ENCODE data around the gene PHF24.

PHF24 gene

DNA sequence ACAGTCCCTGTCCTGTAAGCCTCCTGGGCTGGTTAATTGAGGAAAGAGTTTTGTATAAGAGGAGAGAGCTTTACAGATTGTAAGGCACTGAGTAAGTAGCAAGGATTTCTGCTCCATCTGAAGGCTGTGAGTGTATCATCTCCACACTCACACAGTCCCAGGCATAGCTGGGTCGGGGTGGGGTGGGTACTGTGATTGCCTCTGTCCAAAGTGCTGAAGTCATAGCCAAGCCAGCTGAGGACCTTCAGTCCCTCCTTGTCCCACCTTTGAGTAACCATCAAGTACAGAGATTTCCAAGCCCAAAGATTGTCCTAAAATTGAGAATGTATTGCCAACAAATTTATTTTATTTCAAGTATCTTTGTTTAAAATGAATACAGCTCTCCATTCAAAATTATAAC is 26.0 kb downstream of the PHF24 start:
- DNase-seq: peak; percentile 37

DNA sequence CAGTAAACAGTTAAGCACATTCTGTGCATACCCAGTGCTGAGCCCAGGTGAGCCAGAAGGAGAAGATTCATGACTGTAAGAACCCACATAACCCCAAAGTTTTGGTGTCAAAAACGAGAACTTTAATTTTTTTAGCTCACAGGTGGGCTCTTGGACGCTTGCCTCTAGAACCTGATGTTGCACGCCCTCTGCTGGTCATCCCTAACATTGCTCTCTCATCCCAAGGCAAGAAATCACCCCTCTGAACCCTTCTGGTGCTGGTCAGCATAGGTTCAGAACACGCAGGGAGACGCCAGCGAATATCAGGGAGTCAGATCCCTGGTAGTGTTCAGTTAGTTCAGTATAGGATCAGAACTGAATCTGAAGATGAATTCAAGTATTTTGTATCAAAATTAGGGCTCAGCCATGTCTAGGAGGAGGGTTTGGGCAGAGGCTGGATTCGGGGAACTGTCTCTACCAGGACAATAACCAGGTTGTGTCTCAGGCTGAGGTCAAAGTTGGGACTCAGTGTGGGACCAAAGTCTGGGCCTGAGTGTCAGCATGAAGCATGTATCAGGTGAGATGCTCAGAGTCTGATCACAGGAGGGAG is 27.3 kb downstream of the PHF24 start:
- peak; percentile 68 for DNase-seq

GRCh38 chr9:34986540-34987047 is 28.5 kb downstream of the PHF24 start:
- peak; percentile 80 for DNase-seq

DNA sequence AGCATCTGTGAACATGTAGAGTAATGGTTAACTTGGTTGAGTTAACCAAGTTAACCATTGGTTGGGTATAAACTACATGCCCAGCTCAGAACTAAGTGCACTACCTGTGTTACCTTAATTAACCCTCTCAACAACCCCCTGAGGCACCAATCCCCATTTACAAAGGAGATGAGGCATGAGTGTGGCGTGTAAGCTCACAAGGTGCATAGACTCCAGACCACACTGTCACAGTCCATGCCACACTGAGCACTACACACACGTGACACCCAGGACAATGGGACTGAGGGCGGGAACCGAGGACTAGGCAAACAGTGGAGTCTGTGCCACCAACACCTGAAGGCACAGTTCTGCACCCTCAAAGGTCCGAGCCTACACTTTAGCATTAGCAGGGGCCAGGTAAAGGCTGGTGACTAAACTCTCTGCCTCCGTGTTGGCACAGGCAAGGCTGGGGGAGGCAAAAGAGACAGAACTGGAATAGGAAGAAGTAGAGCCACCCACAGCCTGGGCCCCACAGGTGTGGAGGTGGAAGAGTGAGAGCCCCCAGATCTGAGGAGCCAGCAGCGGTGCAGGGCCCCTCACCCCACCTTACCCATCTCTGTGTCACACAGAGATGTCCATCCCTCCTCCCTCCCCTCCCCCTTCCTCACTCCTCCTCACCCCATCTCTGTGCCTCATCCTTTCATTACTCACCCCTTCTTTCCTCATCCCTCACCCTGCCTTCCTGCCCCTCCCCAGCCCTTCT is 29.2 kb downstream of the PHF24 start:
- peak; percentile 25 for DNase-seq

- DNase-seq: peak; percentile 76
Observed at GRCh38 chr9:34988218-34989002, 30.3 kb downstream of the PHF24 start.

DNA sequence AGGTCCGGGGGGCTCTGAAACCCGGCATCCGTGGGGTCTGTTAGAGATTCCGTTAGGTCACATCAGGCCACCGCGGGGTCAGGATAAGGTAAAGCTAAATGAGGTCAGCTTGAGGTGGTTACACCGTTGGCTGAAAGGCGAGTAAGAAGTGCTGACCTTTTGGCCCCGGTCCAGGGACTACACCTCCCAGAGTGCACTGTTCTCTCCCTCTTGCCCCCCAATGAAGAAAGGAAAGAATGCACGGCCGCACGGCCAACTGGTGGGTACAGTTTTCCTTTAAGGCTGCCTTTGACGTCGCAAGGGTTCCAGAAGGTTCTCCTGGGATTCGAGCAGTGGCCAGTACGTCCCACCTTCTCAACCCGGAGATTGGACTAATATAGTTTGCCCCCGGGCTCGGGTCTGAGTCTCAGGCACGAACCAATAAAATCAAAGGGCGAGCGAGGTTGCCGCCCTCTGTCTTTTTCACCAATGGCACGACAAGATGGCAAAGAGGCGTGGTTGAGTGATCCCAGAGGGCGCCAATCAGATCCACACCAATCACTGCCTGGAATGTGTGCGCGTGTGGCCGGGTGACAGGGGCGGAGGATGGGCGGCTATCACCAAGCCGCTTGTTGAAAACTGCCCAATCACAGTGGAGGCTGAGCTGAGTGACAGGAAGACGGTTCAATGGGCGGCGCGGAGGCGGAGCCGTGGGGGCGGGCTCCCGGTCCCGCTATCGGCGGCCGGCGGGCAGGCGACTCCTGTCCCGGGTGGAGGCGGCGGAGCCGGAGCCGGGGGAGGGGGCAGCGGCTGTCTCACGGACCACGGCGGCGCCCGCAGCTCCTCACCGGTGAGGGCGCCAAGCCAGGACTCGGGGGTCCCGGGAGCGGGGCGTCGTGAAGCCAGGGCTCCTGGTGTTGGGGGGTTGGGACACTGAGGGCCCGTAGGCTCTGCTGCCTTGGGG is 31.2 kb downstream of the PHF24 start, which contains the start of gene DNAJB5:
Gene DNAJB5 (plus strand): TSS at position 743 of the 943 bp plus-strand sequence. CDS start 886 bp downstream, outside the sequence.
- peak; percentile 99 for DNase-seq

GRCh38 chr9:34989946-34990635 is 32.0 kb downstream of the PHF24 start:
- peak; percentile 54 for DNase-seq

DNA sequence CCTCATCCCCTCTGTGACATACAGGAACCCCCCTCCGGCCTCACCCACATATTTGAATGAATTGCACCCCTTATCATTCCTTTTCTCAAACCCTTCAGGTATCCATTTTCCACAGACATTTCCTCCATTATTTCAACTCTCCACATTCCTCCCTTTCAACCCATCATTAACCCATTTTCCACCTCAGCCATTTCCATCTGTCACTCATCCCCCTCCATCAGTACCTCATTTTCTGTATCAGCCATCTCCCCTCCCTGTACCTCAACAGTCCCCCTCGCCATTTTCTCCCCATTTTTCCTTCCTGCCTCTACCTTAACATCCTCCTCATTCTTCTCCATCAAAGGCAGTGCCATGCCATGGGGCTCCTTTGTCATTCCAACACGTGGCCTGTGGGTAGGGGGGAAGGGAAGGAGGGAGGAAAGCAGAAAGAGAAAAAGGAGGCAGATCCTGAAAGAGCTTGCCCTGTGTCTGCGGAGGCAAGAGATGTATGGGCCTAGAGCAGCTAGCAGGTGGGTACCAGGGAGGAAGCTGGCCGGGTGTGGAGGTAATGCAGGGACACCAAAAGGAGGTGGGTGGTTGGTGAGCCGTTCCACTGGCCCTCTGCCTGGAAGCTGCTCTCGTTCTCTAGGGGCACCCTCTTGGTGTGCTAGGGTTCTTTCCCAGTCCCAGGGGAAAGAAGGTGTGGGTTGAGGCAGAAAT is 33.0 kb downstream of the PHF24 start:
- DNase-seq: no peak

DNA sequence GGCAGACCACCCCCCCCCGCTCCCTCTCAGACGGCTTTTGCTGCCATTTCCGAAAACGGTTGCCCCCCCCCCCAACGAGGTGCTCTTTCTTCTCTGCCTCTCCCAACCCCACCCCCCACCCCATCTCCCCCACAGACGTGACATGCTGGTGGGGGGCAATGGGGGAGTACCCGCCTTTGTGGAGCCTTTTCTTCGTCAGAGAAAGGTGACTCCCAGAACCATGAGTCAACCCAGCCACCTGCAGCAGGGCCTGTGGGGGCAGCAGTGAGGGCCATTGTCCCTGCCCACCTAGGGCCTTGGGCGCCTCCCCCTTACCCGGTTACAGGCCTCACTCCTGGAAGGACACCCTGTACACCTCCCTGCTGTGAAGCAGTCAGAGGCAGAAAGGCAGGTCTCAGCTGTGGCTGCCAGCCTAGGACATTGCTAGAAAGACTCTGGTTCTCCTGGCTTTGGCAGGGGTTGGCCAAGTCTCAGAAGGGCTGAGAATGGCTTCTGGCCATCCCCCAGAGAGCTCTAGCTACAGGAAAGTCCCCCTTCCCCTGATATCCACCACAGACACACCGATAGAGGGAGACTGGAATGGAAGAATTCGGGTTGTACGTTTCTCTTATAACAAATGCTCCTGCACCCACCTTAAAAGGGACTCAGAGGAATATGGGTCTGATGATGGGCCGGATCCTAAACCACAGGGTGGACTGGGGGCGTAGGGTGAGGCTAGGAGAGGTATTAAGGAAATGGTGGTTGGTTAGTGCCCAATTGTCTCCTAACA is 33.7 kb downstream of the PHF24 start:
- DNase-seq: no peak

GRCh38 chr9:34992376-34992951 is 34.4 kb downstream of the PHF24 start:
- DNase-seq: no peak

DNA sequence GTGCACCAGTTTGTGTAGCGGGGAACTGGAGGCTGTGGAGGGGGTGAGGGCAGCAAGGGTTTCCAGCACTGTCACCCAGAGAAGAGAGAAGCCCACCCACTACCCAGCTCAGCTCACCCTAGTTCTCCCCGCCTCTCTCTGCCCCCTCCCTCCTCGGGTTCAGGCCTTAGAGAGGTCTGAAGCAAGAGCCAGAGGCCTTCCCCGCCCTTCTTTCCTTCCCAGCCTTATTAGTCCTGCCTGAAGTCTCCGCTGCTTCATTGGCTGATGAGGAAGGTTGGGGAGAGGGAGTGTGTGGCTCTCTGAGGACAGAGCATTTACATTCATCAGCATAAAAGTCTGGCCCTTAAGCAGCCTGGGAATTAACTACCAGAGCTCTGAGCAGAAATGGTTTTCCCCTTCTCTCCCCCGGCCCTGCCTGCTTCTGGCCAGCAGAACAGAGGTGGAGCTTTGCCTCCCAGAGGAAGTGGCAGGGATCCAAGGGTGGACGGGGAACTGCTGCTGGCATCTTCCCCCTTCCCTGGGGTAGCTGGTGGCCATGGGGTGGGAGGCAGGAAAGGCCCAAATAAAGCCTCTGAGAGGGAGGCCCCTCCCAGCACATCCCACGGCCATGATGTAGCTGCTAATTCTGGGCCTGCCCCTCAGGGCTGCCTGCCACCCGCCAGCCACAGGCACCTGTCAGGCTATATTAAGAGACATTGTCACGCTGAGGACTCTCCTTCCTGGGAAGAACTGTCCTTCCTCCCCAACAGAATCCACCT is 35.6 kb downstream of the PHF24 start:
- no peak for DNase-seq

- DNase-seq: no peak
Observed at GRCh38 chr9:34994260-34994899, 36.3 kb downstream of the PHF24 start.

GRCh38 chr9:34994900-34995669 is 37.0 kb downstream of the PHF24 start:
- DNase-seq: no peak

GRCh38 chr9:34995670-34996060 is 37.6 kb downstream of the PHF24 start:
- no peak for DNase-seq

- no peak for DNase-seq
Observed at GRCh38 chr9:34996181-34996904, 38.3 kb downstream of the PHF24 start.

- no peak for DNase-seq
Observed at GRCh38 chr9:34996905-34997279, 38.8 kb downstream of the PHF24 start.

DNA sequence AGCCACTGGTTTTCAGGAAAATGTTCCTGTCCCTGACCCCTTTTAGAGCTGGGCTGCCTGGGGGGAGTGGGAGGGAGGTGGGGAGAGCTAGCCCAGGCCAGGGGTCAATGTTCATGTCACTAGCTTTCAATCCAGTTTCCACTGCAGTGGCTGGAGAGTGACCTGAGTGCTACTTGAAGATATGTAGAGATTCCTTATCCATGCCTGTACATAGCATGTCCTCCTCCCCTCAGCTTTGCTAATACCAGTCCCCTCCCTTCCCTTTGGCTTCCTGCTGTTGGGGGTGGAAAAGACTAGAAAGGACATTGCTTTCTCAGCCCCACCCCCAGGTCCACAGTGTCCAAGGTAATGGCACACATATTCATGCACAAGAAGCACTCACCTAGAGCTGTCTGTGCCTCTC is 39.3 kb downstream of the PHF24 start:
- no peak for DNase-seq
